Heart left ventricle (tissue), 16 donors: ENCODE measurements around the gene PREX1. TPM values are rescaled to one million over a fixed set of nuclear protein-coding genes. Genes with fewer than 3 reads are reported as not detected.

Experiments used
- ATAC-seq, 4 donors: fragments of 200-7000 bp; cut with Tn5 transposase; one replicate each; pipeline ENCODE4 v1.9.1; 2020 to 2022; ENCODE audit warnings: moderate library complexity in 4 of 4, mild to moderate bottlenecking in 3 of 4, moderate number of reproducible peaks in 1 of 4
- DNase-seq, 5 donors: peaks; one replicate each; pipeline ENCODE4 v3.0.0-alpha.2; 2020
- H3K27ac ChIP-seq, 12 donors: fragments of 200-600 bp; sonication (generic) in 4 of 12; one replicate each; pipeline versions ENCODE4 v1.5.0 to v1.8.0; 2016 to 2022; ENCODE audit warnings: mild to moderate bottlenecking in 2 of 12
- H3K27me3 ChIP-seq, 9 donors: fragments of 200-600 bp; sonication (generic) in 2 of 9; one replicate each; pipeline versions ENCODE4 v1.5.1 to v1.8.0; 2016 to 2022; ENCODE audit warnings: mild to moderate bottlenecking in 3 of 9
- H3K36me3 ChIP-seq, 9 donors: fragments of 200-600 bp; sonication (generic) in 2 of 9; one replicate each; pipeline versions ENCODE4 v1.5.0 to v1.8.0; 2018 to 2022; ENCODE audit warnings: mild to moderate bottlenecking in 2 of 9
- H3K4me1 ChIP-seq, 12 donors: fragments of 200-600 bp; sonication (generic) in 4 of 12; one replicate each; pipeline versions ENCODE4 v1.5.0 to v1.8.0; 2016 to 2022; ENCODE audit warnings: mild to moderate bottlenecking in 3 of 12
- H3K4me3 ChIP-seq, 12 donors: fragments of 200-600 bp; sonication (generic) in 4 of 12; one replicate each; pipeline versions ENCODE4 v1.5.0 to v1.8.0; 2017 to 2022; ENCODE audit warnings: mild to moderate bottlenecking in 9 of 12, moderate library complexity in 4 of 12
- H3K9me3 ChIP-seq, 12 donors: fragments of 200-600 bp; sonication (generic) in 4 of 12; one replicate each; pipeline versions ENCODE4 v1.5.0 to v1.8.0; 2016 to 2022; ENCODE audit warnings: mild to moderate bottlenecking in 1 of 12
- POLR2A ChIP-seq, 2 donors: fragments of 450-650 bp; IDR thresholded peaks; one replicate each; pipeline ENCODE4 v1.6.1; 2017; ENCODE audit warnings: antibody characterized with exemption in 2 of 2, mild to moderate bottlenecking in 2 of 2, moderate library complexity in 2 of 2
- WGBS, 4 donors: extraction: QIAGEN DNeasy Blood & Tissue Kit in 2 of 4; methylation state at CpG; one replicate each; pipeline versions ENCODE4 v1.1.5 to v1.1.7; 2013 to 2018; 5-methylcytosine and 5-hydroxymethylcytosine counted together
- intact Hi-C, 10 donors: fragments of 100-400 bp; cut with DNase I; formaldehyde crosslinking; loops; one replicate each; pipeline versions ENCODE4 v1.11.1 to v1.14.2; 2022
- polyA plus RNA-seq, 2 donors: library from polyadenylated mRNA; stranded (reverse); fragments of 200-250 nt; gene quantifications; one replicate each; pipeline ENCODE4 v1.2.3, GENCODE V29; 2013
- total RNA-seq, 9 donors: library from RNA; depleted of rRNA in 2 of 9; stranded (reverse); fragments of >200 nt in 2 of 9; fragmentation: NEBNext Ultra II Directional in 3 of 9; extraction: Animal tissue kit (Norgen Biotek cat#: 25700) in 3 of 9; gene quantifications; one replicate each; pipeline versions ENCODE4 v1.1.0 to v1.2.4, GENCODE V29; 2016 to 2023
- TF ChIP-seq, protein P1 (sequence below), 12 donors: fragments of 200-600 bp; sonication (generic) in 4 of 12; IDR thresholded peaks; one replicate each; pipeline versions ENCODE4 v1.5.0 to v1.8.0; 2018 to 2022; ENCODE audit warnings: antibody characterized with exemption in 12 of 12, mild to moderate bottlenecking in 5 of 12
- donor health status: ischemic (EF 13 %, LVEDD 7.1; RV severe dilation, severe dysfunction).
- donor health status: healthy with polysubstance abuse.
- donor health status: DM: no; HTN: yes; CAD: no.
- donor health status: DM: no; HTN: no; CAD: no.
- donor health status: ischemic (EF 25% LVEDD 6.9; RV normal size, moderate dysfunction).
- donor health status: ischemic (EF 25% LVEDD 5.7; RV mildly dilated, moderate dysfunction).
- donor health status: healthy.
- donor health status: DM: yes; HTN: yes; CAD: no.
- donor health status: ischemic (EF 35%, LVEDD 5.7; RV mildly dilated, moderate dysfunction).
- donor health status: nonischemic (EF 11% LVEDD 7.7; RV severe dilation, severe dysfunction).
- donor health status: DM: yes; HTN: yes; CAD: no.
- donor health status: PGD.
- donor health status: ischemic (EF 29% LVEDD 5.4; RV normal size, mild dysfunction).
- donor health status: nonischemic (EF 23%, LVEDD 6.1; RV moderate dilation, normal function).

Gene PREX1
- total and polyA plus RNA-seq, 11 donors, result 7.2 to 41.5 (median 11.9) TPM

DNA sequence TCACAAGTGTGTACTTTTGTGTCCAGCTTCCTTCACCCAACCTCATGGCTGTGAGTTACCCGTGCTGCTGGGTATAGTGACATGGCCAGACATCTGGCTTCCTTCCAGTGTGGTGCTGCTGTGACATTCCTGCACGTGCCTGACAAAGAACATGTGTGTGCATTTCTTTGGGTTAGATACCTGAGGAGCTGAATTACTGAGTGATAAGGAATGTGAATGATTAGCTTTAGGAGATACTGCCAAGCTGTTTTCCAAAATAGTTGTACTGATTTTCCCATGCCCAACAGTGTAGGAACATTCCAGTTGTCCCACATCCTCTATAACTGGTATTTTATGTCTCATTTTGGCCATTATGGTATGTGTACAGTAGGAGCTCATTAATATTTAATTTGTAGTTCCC is 132.5 kb downstream of the PREX1 start:
- Histone ChIP-seq H3K4me1 (peaks cover 0 to 24% (median 9%) of the 10 kb centered on the region in 12 donors), H3K36me3 (peaks cover 0 to 89% (median 1%) of the 10 kb centered on the region in 9 donors), H3K27me3 (no peaks in the 10 kb centered on the region), H3K4me3 (no peak overlapping the region), H3K27ac (no peak overlapping the region), H3K9me3 (no peaks in the 10 kb centered on the region)
- TF ChIP-seq, protein P1, sequence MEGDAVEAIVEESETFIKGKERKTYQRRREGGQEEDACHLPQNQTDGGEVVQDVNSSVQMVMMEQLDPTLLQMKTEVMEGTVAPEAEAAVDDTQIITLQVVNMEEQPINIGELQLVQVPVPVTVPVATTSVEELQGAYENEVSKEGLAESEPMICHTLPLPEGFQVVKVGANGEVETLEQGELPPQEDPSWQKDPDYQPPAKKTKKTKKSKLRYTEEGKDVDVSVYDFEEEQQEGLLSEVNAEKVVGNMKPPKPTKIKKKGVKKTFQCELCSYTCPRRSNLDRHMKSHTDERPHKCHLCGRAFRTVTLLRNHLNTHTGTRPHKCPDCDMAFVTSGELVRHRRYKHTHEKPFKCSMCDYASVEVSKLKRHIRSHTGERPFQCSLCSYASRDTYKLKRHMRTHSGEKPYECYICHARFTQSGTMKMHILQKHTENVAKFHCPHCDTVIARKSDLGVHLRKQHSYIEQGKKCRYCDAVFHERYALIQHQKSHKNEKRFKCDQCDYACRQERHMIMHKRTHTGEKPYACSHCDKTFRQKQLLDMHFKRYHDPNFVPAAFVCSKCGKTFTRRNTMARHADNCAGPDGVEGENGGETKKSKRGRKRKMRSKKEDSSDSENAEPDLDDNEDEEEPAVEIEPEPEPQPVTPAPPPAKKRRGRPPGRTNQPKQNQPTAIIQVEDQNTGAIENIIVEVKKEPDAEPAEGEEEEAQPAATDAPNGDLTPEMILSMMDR (IDR thresholded peaks at IDR 0.05), result no peak
- no peak for TF ChIP-seq POLR2A (IDR thresholded peaks at IDR 0.05)
- 43 to 54% (median 44%) methylated on average over 2 of the region's 2 CpGs for WGBS, 4 donors
- DNase-seq, result no peak
- intact Hi-C loops, result loop anchor here in 1 of 10 donors (5.0 kb wide), 1 partner anchor 112 kb away; no protein-coding TSS in a partner anchor
- ATAC-seq, result no peak

DNA sequence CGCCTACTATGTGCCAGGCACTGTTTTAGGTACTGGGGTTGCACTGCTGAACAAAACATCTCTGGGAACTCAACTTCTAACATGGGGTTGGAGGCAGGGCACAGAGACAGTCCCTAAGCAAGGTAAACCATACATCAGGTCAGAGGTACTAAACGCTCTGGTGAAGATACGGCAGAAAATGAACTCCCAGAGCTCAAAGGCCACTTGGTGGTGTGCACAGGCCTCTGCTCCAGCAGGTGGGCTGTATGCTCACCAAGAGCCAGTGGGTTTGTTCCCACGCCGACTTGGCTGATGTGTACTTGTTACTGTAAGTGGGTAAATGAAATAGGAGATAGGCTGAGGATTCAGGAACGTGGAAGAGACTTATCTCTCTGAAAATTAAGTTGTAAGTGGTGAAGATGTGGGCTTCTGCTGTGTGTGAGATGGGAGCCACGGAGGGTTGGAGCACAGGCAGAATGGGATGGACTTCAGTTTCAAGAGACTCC is 133.4 kb downstream of the PREX1 start:
- H3K36me3 ChIP-seq, result peaks cover 0 to 85% (median 0%) of the 10 kb centered on the region in 9 donors
- no peak for DNase-seq

DNA sequence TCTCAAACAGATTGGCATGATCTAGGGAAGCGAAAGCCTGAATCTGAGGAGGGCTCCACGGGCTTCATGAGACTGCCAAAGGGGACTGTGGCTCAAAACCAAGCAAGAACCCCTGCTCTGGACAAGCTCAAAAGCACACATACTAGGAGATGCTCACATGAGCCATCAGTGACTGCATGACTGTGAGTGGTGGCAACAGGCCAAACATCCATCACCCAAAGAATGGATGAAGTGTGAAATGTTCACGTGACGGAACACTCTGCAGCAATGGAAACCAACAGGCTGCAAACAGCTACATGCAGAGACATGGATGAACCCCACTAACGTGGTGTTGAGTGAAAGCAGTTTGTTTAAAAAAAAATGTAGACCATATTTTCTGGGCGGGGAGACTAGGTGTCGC is 136.3 kb downstream of the PREX1 start:
- H3K4me3 ChIP-seq, result no peak overlapping the region
- ATAC-seq (peak; percentile 44 to 70 (median 53)), DNase-seq (peak in 2 of 5 donors; percentile 47 to 61)
- H3K9me3 ChIP-seq, result no peaks in the 10 kb centered on the region
- intact Hi-C loops, result no loop called here
- H3K36me3 ChIP-seq, result peaks cover 0 to 82% (median 0%) of the 10 kb centered on the region in 9 donors
- 53 to 80% (median 67%) methylated on average over 7 of the region's 7 CpGs for WGBS, 4 donors
- H3K4me1 ChIP-seq, result peaks cover 0 to 19% (median 9%) of the 10 kb centered on the region in 12 donors
- TF ChIP-seq, protein P1 (IDR thresholded peaks at IDR 0.05), result no peak
- no peak for TF ChIP-seq POLR2A (IDR thresholded peaks at IDR 0.05)
- no peaks in the 10 kb centered on the region for H3K27me3 ChIP-seq
- H3K27ac ChIP-seq, result no peak overlapping the region

More for the DNA sequence above, 133.4 kb downstream of the PREX1 start:
- no peak for ATAC-seq
- 83 to 89% (median 85%) methylated on average over 7 of the region's 7 CpGs for WGBS, 4 donors
- intact Hi-C loops, result no loop called here
- no peaks in the 10 kb centered on the region for H3K9me3 ChIP-seq
- no peaks in the 10 kb centered on the region for H3K27me3 ChIP-seq
- peaks cover 0 to 24% (median 9%) of the 10 kb centered on the region in 12 donors for H3K4me1 ChIP-seq
- H3K27ac ChIP-seq, result no peak overlapping the region
- TF ChIP-seq, protein P1 (IDR thresholded peaks at IDR 0.05), result no peak
- no peak for TF ChIP-seq POLR2A (IDR thresholded peaks at IDR 0.05)
- no peak overlapping the region for H3K4me3 ChIP-seq

DNA sequence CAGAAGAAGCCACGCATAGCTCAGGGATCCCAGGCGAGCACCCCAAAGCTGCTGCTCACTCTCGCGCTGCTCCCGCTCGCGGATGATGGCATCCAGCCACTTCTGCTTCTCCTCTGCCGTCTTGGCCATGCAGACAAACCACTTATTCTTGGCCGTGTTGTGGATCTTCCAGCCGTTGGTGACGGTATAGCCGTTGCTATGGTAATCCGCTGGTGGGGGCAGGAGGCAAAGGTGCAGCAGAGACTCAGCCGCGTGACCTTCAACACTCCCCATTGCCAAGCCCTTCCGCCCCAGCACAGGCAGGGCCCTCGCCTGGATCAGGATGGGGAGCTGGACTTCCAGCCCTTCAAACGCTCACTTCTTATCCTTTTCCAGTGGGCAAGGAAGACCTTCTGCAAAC is 136.9 kb downstream of the PREX1 start:
- H3K36me3 ChIP-seq, result peaks cover 0 to 81% (median 0%) of the 10 kb centered on the region in 9 donors
- DNase-seq (no peak), ATAC-seq (peak in 3 of 4 donors; percentile 23 to 50 (median 41))
- 56 to 82% (median 72%) methylated on average over 18 of the region's 18 CpGs for WGBS, 4 donors
- TF ChIP-seq POLR2A (IDR thresholded peaks at IDR 0.05), result no peak
- TF ChIP-seq, protein P1 (IDR thresholded peaks at IDR 0.05), result no peak
- intact Hi-C loops, result no loop called here
- no peak overlapping the region for H3K4me3 ChIP-seq
- H3K27ac ChIP-seq, result no peak overlapping the region
- H3K27me3 ChIP-seq, result no peaks in the 10 kb centered on the region
- H3K9me3 ChIP-seq, result no peaks in the 10 kb centered on the region
- H3K4me1 ChIP-seq, result peaks cover 0 to 25% (median 16%) of the 10 kb centered on the region in 12 donors
